Neuron (in vitro differentiated cells): ENCODE measurements around the gene GNG5.
A peak's percentile ranks its signal among the peaks of the same experiment; 100 is the strongest.

ENCODE experiments used
- H2AFZ ChIP-seq: one replicate; pipeline ENCODE4 v1.6.1; 2013; ENCODE audit warnings: low read depth, mild to moderate bottlenecking, inconsistent platforms, low read length, moderate library complexity
- H3K27me3 ChIP-seq: one replicate; pipeline ENCODE4 v1.6.1; 2013; ENCODE audit warnings: low read length; ENCODE audit not compliant: insufficient read depth
- H3K36me3 ChIP-seq: one replicate; pipeline ENCODE4 v1.6.1; 2013; ENCODE audit warnings: low read length; ENCODE audit not compliant: insufficient read depth
- H3K4me1 ChIP-seq: one replicate; pipeline ENCODE4 v1.6.1; 2013; ENCODE audit warnings: low read length; ENCODE audit not compliant: insufficient read depth
- H3K4me3 ChIP-seq: 2 replicates; pipeline ENCODE4 v1.5.1; 2013; ENCODE audit warnings: mild to moderate bottlenecking, low read length, moderate library complexity
- H3K9me3 ChIP-seq: one replicate; pipeline ENCODE4 v1.6.1; 2013; ENCODE audit warnings: low read length

Gene GNG5

GRCh38 chr1:84506729-84507453 lies 510 bp upstream of the GNG5 start:
- Histone ChIP-seq H2AFZ (peak overlapping the region; percentile 65), H3K9me3 (no peaks in the 10 kb centered on the region), H3K27me3 (no peaks in the 10 kb centered on the region), H3K4me1 (peaks cover 28% of the 10 kb centered on the region), H3K4me3 (peak overlapping the region; percentile 64), H3K36me3 (no peaks in the 10 kb centered on the region)

DNA sequence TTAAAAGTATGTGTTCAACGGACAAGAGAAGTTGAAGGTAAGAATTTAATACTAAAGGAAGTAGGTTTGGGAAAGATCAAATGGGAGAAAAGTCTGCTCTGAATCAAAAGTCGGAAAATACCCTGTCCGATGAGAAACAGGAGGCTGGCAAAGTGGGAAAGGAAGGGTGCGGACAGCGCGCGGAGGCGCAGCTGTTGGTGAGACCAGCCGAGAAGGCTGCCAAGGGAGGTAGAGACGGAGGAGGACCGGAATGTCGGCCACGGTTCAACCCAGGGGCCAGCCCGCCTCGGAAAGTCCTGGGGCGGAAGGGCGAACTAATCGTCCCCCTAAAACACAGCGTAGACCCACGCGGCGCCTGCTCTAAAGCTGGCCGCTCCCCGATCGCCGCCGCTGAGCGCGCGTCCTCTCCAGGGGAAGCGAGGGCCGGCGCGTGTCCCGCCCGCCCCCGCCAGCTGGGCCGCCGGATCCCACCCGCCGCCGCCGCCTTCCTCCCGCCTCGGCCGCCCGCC lies 834 bp downstream of the GNG5 start:
- Histone ChIP-seq H3K4me1 (peaks cover 32% of the 10 kb centered on the region), H3K27me3 (no peaks in the 10 kb centered on the region), H3K4me3 (peak overlapping the region; percentile 64), H3K9me3 (no peaks in the 10 kb centered on the region), H3K36me3 (peaks cover 10% of the 10 kb centered on the region), H2AFZ (peak overlapping the region; percentile 65)

DNA sequence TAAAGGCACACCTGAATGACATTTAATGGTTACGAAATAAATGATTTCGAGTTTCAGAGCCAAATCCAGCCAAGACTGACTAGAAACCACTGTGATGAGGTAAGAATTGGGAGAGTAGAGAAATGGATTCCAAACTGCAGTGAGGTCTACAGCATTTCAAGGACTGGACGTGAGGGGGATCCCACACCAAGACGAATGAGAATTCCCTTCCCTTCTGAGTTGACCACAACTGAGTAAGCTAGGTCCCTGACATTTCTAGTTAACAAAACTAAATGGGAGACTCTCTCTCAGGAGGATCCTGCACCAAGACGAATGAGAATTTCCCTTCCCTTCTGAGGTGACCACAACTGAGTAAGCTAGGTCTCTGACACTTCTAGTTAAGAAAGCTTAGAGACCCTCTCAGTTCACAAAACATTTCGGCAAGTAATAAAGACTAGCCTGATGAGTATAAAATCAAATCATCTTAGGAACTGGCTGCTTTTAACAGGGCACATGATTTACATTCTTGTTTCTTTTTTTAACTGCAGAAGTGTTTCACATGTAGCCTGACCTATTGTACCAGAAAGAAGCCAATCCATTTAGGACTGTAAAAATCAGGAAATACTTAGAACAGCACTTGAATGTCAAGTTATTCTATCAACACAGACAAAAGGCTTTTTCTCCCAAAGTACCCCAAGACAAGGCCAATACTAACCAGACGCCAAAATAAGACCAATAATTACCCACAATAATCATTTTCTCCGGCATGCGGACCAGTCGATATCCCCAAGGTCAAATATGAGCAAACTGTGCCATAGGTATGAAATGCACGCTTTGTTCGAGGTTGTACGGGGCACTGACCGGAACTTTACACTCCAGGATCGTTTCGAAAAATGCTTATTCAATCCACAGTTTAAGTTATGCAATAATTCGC lies 1.5 kb downstream of the GNG5 start:
- Histone ChIP-seq H3K4me3 (peak overlapping the region; percentile 64), H3K9me3 (no peaks in the 10 kb centered on the region), H3K27me3 (no peaks in the 10 kb centered on the region), H3K36me3 (peaks cover 16% of the 10 kb centered on the region), H2AFZ (peak overlapping the region; percentile 65), H3K4me1 (peaks cover 32% of the 10 kb centered on the region)

GRCh38 chr1:84502927-84503326 lies 3.5 kb downstream of the GNG5 start:
- no peak overlapping the region for H3K4me3 ChIP-seq

GRCh38 chr1:84497631-84498275 lies 8.6 kb downstream of the GNG5 start:
- Histone ChIP-seq H3K4me3 (no peak overlapping the region), H3K36me3 (peaks cover 68% of the 10 kb centered on the region), H3K9me3 (no peaks in the 10 kb centered on the region), H3K4me1 (peaks cover 3% of the 10 kb centered on the region), H3K27me3 (no peaks in the 10 kb centered on the region), H2AFZ (no peak overlapping the region)

More at GRCh38 chr1:84502927-84503326, 3.5 kb downstream of the GNG5 start:
- no peak overlapping the region for H2AFZ ChIP-seq
- no peaks in the 10 kb centered on the region for H3K27me3 ChIP-seq
- H3K36me3 ChIP-seq: peaks cover 32% of the 10 kb centered on the region
- no peaks in the 10 kb centered on the region for H3K9me3 ChIP-seq
- H3K4me1 ChIP-seq: peaks cover 32% of the 10 kb centered on the region

GRCh38 chr1:84496498-84496897 lies 9.9 kb downstream of the GNG5 start:
- H2AFZ ChIP-seq: no peak overlapping the region
- peaks cover under 1% of the 10 kb centered on the region for H3K4me1 ChIP-seq
- H3K36me3 ChIP-seq: peaks cover 79% of the 10 kb centered on the region
- no peak overlapping the region for H3K4me3 ChIP-seq
- H3K27me3 ChIP-seq: no peaks in the 10 kb centered on the region
- no peaks in the 10 kb centered on the region for H3K9me3 ChIP-seq

- Histone ChIP-seq H3K4me1 (no peaks in the 10 kb centered on the region), H3K9me3 (no peaks in the 10 kb centered on the region), H3K27me3 (no peaks in the 10 kb centered on the region), H3K36me3 (peaks cover 77% of the 10 kb centered on the region), H3K4me3 (no peak overlapping the region), H2AFZ (no peak overlapping the region)
Observed at GRCh38 chr1:84493747-84494146, 12.6 kb downstream of the GNG5 start.

DNA sequence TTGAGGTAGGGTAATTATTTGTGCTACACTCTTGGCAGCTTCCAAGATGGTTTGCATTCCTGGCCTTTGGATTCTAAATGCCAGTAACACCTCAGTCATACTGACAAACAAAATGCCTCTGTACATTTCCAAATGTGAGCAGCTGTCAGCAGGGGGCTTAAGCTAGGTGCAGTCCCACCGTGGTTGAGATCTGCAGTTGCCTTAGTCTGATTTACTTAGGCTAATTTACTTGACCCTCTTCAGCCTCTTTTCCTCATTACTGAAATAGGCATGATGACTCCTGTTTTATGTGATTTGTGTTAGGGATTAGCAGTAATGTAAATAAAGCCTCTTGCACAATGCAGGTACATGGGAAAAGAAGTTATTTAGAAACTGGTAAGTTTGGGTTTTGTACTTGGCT lies 13.7 kb downstream of the GNG5 start:
- H3K4me1 ChIP-seq: no peaks in the 10 kb centered on the region
- no peak overlapping the region for H3K4me3 ChIP-seq
- no peaks in the 10 kb centered on the region for H3K9me3 ChIP-seq
- H3K27me3 ChIP-seq: no peaks in the 10 kb centered on the region
- peaks cover 68% of the 10 kb centered on the region for H3K36me3 ChIP-seq
- H2AFZ ChIP-seq: no peak overlapping the region

- no peak overlapping the region for H2AFZ ChIP-seq
- H3K4me3 ChIP-seq: no peak overlapping the region
- no peaks in the 10 kb centered on the region for H3K9me3 ChIP-seq
- H3K27me3 ChIP-seq: no peaks in the 10 kb centered on the region
- H3K4me1 ChIP-seq: no peaks in the 10 kb centered on the region
- H3K36me3 ChIP-seq: peaks cover 49% of the 10 kb centered on the region
Observed at GRCh38 chr1:84489766-84490165, 16.6 kb downstream of the GNG5 start.

GRCh38 chr1:84488107-84488506 lies 18.3 kb downstream of the GNG5 start:
- Histone ChIP-seq H2AFZ (no peak overlapping the region), H3K36me3 (peaks cover 59% of the 10 kb centered on the region), H3K4me1 (no peaks in the 10 kb centered on the region), H3K9me3 (no peaks in the 10 kb centered on the region), H3K4me3 (no peak overlapping the region), H3K27me3 (no peaks in the 10 kb centered on the region)

DNA sequence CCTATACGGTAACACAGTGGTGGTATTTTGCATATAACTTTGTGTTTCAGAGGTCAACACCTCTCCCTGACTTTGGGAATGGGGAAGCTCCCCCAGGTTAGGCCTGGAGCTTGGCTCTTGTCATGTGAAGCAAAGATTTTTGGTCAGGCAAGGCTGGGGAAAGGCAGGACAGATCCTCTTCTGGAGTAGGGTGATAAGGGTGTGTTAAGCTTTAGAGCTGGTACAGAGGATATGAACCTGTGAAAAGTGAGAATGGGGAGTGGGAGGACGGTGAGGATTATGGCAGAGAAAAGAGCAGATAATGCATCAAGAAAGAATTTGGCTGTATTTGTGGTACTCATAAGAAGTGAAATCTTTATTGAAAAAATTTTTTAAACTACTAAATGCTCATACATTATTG lies 25.1 kb downstream of the GNG5 start:
- peaks cover 14% of the 10 kb centered on the region for H3K4me1 ChIP-seq
- H3K4me3 ChIP-seq: no peak overlapping the region
- peaks cover 34% of the 10 kb centered on the region for H3K36me3 ChIP-seq
- no peak overlapping the region for H2AFZ ChIP-seq
- peaks cover 6% of the 10 kb centered on the region for H3K9me3 ChIP-seq
- peaks cover 4% of the 10 kb centered on the region for H3K27me3 ChIP-seq

DNA sequence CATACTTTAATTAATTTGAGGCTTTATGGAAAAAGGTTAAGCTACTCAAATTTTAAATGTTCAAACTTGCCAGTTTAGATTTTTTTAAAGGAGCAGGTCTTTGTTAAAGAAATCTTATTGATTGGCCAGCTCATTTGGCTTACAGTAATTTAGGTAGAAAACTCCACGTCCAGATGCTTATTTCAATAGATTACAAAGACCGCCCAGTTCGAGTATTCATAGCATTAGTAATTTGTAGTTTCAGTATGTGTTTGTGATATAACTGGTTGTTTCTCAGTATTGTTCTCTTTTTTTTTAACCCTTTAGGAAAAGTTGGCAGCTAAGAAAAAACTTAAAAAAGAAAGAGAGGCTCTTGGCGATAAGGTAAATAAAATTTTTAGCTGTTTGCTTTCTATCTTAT lies 25.7 kb downstream of the GNG5 start:
- H3K36me3 ChIP-seq: peaks cover 33% of the 10 kb centered on the region
- peaks cover 6% of the 10 kb centered on the region for H3K9me3 ChIP-seq
- no peak overlapping the region for H2AFZ ChIP-seq
- H3K4me3 ChIP-seq: peak overlapping the region; percentile 88
- peaks cover 4% of the 10 kb centered on the region for H3K27me3 ChIP-seq
- H3K4me1 ChIP-seq: peaks cover 14% of the 10 kb centered on the region

DNA sequence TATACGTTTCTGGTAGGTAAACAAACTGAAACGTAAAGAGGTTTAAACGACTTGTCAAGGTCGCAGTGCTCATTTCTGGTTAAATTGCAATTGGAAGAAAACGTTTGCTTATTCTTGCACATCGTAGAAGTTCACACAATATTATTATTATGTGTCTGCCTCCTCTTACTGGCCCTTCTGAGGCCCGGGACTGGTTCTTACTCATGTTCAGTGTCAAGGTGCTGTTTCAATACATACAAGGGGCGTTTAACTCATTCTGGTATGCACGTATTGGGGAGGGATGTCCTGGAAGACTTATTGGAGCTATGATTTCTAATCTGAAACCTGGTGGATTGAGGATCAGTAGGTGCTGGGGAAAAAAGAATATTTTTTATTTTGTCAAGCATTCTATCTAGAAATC lies 26.4 kb downstream of the GNG5 start:
- H3K9me3 ChIP-seq: peaks cover 6% of the 10 kb centered on the region
- peaks cover 4% of the 10 kb centered on the region for H3K27me3 ChIP-seq
- H3K36me3 ChIP-seq: peaks cover 27% of the 10 kb centered on the region
- H3K4me1 ChIP-seq: peaks cover 14% of the 10 kb centered on the region
- H2AFZ ChIP-seq: peak overlapping the region; percentile 94
- H3K4me3 ChIP-seq: peak overlapping the region; percentile 88
